A549 (cell line): Measurements from ENCODE around the gene BRPF1. TPM values are rescaled to one million over a fixed set of nuclear protein-coding genes. Genes with fewer than 3 reads are reported as not detected.
A peak's percentile ranks its signal among the peaks of the same experiment; 100 is the strongest.
"Not testable (repeated sequence)": the region's sequence is repeated elsewhere in the genome, so short reads cannot be mapped to it uniquely, and the experiment has no call there.

Source experiments
- ATAC-seq, 2 experiments: fragments of 200-7000 bp in 1 of 2; fragments of >200 bp in 1 of 2; cut with Nextera tagmentation in 1 of 2; cut with Tn5 transposase in 1 of 2; 3 replicates each; pipeline versions ENCODE4 v1.8.0 to v1.9.1; 2018 to 2020; ENCODE audit warnings: mild to moderate bottlenecking in 1 of 2, moderate library complexity in 1 of 2
- CTCF ChIA-PET: fragments of 300-600 bp; sonication (Branson Sonifier 250); formaldehyde crosslinking; extraction: SDS; loops from one replicate; lab custom pipeline; 2021; ENCODE audit warnings: antibody characterized with exemption, inconsistent platforms; lab: Yijun Ruan, JAX
- POLR2A ChIA-PET: fragments of 350-600 bp; formaldehyde crosslinking; extraction: SDS; loops from one replicate; lab custom pipeline; 2021; ENCODE audit warnings: antibody characterized with exemption, inconsistent platforms; lab: Yijun Ruan, JAX
- DNase-seq, 2 experiments: peaks; one replicate each; pipeline versions ENCODE4 v3.0.0 to v3.0.0-alpha.2; 2011 to 2016; ENCODE audit warnings: low read depth in 1 of 2, low spot score in 1 of 2
- FAIRE-seq: peaks from 2 replicates; lab custom pipeline; 2011; peaks lifted over from hg19 to GRCh38; lab: Jason Lieb, UNC
- H3K27ac ChIP-seq, 2 experiments: fragments of >200 bp; sonication (Bioruptor Twin); formaldehyde crosslinking; 3 replicates each; pipeline ENCODE4 v1.5.1; 2016 to 2017
- H3K4me1 ChIP-seq: fragments of >200 bp; sonication (Bioruptor Twin); formaldehyde crosslinking; 3 replicates; pipeline ENCODE4 v1.6.1; 2016
- H3K4me2 ChIP-seq: fragments of >200 bp; sonication (Bioruptor Twin); formaldehyde crosslinking; 3 replicates; pipeline ENCODE4 v1.6.1; 2016
- H3K4me3 ChIP-seq: fragments of >200 bp; sonication (Bioruptor Twin); formaldehyde crosslinking; 3 replicates; pipeline ENCODE4 v1.5.1; 2016
- H3K9me3 ChIP-seq: fragments of >200 bp; sonication (Bioruptor Twin); formaldehyde crosslinking; 3 replicates; pipeline ENCODE4 v1.6.1; 2016
- CBX8 ChIP-seq: fragments of 200-600 bp; sonication (generic); IDR thresholded peaks from 2 replicates; pipeline ENCODE4 v1.6.1; 2016
- CEBPB ChIP-seq, 2 experiments: fragments of >200 bp in 1 of 2; sonication (Bioruptor Twin) in 1 of 2; formaldehyde crosslinking in 1 of 2; IDR thresholded peaks; 2 replicates each; pipeline ENCODE4 v1.6.1; 2012 to 2016
- CHD4 ChIP-seq: fragments of 200-600 bp; sonication (generic); IDR thresholded peaks from 2 replicates; pipeline ENCODE4 v1.6.1; 2016; ENCODE audit warnings: antibody characterized with exemption, mild to moderate bottlenecking, borderline replicate concordance
- CTCF ChIP-seq: fragments of >200 bp; sonication (Bioruptor Twin); formaldehyde crosslinking; IDR thresholded peaks from 3 replicates; pipeline ENCODE4 v1.5.1; 2016
- EHF ChIP-seq: fragments of 250-450 bp; sonication (Bioruptor Pico); IDR thresholded peaks from 2 replicates; pipeline ENCODE4 v1.5.0; 2020; ENCODE audit warnings: mild to moderate bottlenecking
- FOSL2 ChIP-seq, 2 experiments: fragments of 450-650 bp in 1 of 2; fragments of >200 bp in 1 of 2; sonication (Bioruptor Twin) in 1 of 2; formaldehyde crosslinking; IDR thresholded peaks; 2 replicates each; pipeline versions ENCODE4 v1.5.0 to v1.6.1; 2016 to 2020; ENCODE audit warnings: mild to moderate bottlenecking in 1 of 2, moderate library complexity in 1 of 2
- HDAC2 ChIP-seq: fragments of 200-600 bp; sonication (generic); IDR thresholded peaks from 2 replicates; pipeline ENCODE4 v1.6.1; 2016
- KDM1A ChIP-seq: fragments of 200-600 bp; sonication (generic); IDR thresholded peaks from 2 replicates; pipeline ENCODE4 v1.6.1; 2016; ENCODE audit warnings: low read depth, mild to moderate bottlenecking
- KDM5A ChIP-seq: fragments of 200-600 bp; sonication (generic); IDR thresholded peaks from 2 replicates; pipeline ENCODE4 v1.6.1; 2016; ENCODE audit warnings: antibody characterized with exemption, mild to moderate bottlenecking
- MAFK ChIP-seq: fragments of 450-650 bp; IDR thresholded peaks from 2 replicates; pipeline ENCODE4 v1.6.1; 2014; ENCODE audit not compliant: partially characterized antibody
- MAZ ChIP-seq: fragments of 150-350 bp; IDR thresholded peaks from 2 replicates; pipeline ENCODE4 v1.6.1; 2014; ENCODE audit warnings: antibody characterized with exemption, low read depth, low read length, borderline replicate concordance
- MYC ChIP-seq: IDR thresholded peaks from 2 replicates; pipeline ENCODE4 v1.6.1; 2012; ENCODE audit warnings: mild to moderate bottlenecking, inconsistent platforms, low read length, improper control_type of control experiment, borderline replicate concordance
- PHF8 ChIP-seq: fragments of 200-600 bp; sonication (generic); IDR thresholded peaks from 2 replicates; pipeline ENCODE4 v1.6.1; 2016; ENCODE audit warnings: low read depth, mild to moderate bottlenecking, antibody characterized with exemption, moderate library complexity, borderline replicate concordance
- POLR2AphosphoS2 ChIP-seq: conservative IDR thresholded peaks from 2 replicates; pipeline ENCODE4 v1.6.1; 2012; ENCODE audit warnings: low read length, improper control_type of control experiment, inconsistent platforms
- RAD21 ChIP-seq, 2 experiments: fragments of >200 bp in 1 of 2; sonication (Bioruptor Twin) in 1 of 2; formaldehyde crosslinking in 1 of 2; IDR thresholded peaks in 1 of 2; conservative IDR thresholded peaks in 1 of 2; 2 replicates in 1 of 2; 3 replicates in 1 of 2; pipeline ENCODE4 v1.6.1; 2012 to 2018; ENCODE audit warnings: inconsistent platforms in 1 of 2
- TFCP2L1 ChIP-seq: fragments of 250-450 bp; sonication (Bioruptor Pico); IDR thresholded peaks from 2 replicates; pipeline ENCODE4 v1.5.0; 2021; ENCODE audit warnings: mild to moderate bottlenecking
- ZC3H11A ChIP-seq: fragments of 450-650 bp; IDR thresholded peaks from 2 replicates; pipeline ENCODE4 v1.6.1; 2014; ENCODE audit warnings: antibody characterized with exemption, mild to moderate bottlenecking
- ZFP36 ChIP-seq: fragments of 450-650 bp; IDR thresholded peaks from 2 replicates; pipeline ENCODE4 v1.6.1; 2014; ENCODE audit warnings: borderline replicate concordance; ENCODE audit not compliant: partially characterized antibody
- ZSCAN20 ChIP-seq: fragments of 250-450 bp; sonication (Bioruptor Pico); IDR thresholded peaks from 2 replicates; pipeline ENCODE4 v1.8.0; 2022; ENCODE audit warnings: mild to moderate bottlenecking, moderate library complexity
- WGBS: methylation state at CpG from one replicate; pipeline ENCODE4 v1.1.6; 2017; ENCODE audit errors: missing lambda C conversion rate; 5-methylcytosine and 5-hydroxymethylcytosine counted together
- polyA plus RNA-seq, 4 experiments: library from polyadenylated mRNA; depleted of rRNA in 3 of 4; stranded (reverse); fragments of >200 nt; fragmentation: RNase III in 1 of 4; extraction: RNeasy Plus Mini Kit Qiagen cat#74134 plus additional on column Dnase treatment in 1 of 4; gene quantifications; 2 replicates in 3 of 4; 3 replicates in 1 of 4; pipeline ENCODE4 v1.2.3, GENCODE V29; 2011 to 2017
- TF ChIP-seq, protein P1 (sequence below): fragments of 250-450 bp; sonication (Bioruptor Pico); IDR thresholded peaks from 2 replicates; pipeline ENCODE4 v1.5.0; 2020; ENCODE audit warnings: low read depth, mild to moderate bottlenecking, moderate library complexity
- TF ChIP-seq, protein P2 (sequence below): fragments of >200 bp; sonication (Bioruptor Twin); formaldehyde crosslinking; IDR thresholded peaks from 3 replicates; pipeline ENCODE4 v1.6.1; 2016
- TF ChIP-seq, protein P3 (sequence below): fragments of 450-650 bp; IDR thresholded peaks from 2 replicates; pipeline ENCODE4 v1.6.1; 2014; ENCODE audit warnings: antibody characterized with exemption
- TF ChIP-seq, protein P4 (sequence below): fragments of 250-450 bp; sonication (Bioruptor Pico); IDR thresholded peaks from 2 replicates; pipeline ENCODE4 v1.5.0; 2021; ENCODE audit warnings: mild to moderate bottlenecking, moderate library complexity, borderline replicate concordance

BRPF1 gene
- polyA plus RNA-seq, 2 of the 4 experiments (the other 2 are of a cell fraction) = 8.6 to 12.4 TPM

GRCh38 chr3:9770276-9770812 lies 38.8 kb downstream of the BRPF1 start:
- ATAC-seq = peak in 1 of 2 experiments; percentile 4; a peak in 3 of 6 replicates

DNA sequence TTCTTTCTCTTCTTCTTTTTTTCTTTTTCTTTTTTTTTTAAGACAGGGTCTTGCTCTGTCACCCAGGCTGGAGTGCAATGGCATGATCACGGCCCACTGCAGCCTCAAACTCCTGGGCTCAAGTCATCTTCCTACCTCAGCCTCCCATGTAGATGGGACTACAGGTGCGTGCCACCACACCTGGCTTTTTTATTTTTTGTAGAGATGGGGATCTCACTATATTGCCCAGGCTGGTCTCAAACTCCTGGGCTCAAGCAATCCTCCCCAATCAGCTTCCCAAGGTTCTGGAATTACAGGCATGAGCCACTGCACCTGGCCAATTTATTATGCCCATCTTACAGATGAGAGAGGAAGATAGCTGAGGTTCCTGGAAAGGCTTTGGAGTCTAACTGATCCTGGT lies 39.5 kb downstream of the BRPF1 start:
- not testable (repeated sequence) for FAIRE-seq

More at GRCh38 chr3:9770276-9770812, 38.8 kb downstream of the BRPF1 start:
- peak in 1 of 2 experiments; percentile 43 for DNase-seq
- TF ChIP-seq ZFP36 = no peak
- TF ChIP-seq MAFK = no peak
- TF ChIP-seq, protein P1, sequence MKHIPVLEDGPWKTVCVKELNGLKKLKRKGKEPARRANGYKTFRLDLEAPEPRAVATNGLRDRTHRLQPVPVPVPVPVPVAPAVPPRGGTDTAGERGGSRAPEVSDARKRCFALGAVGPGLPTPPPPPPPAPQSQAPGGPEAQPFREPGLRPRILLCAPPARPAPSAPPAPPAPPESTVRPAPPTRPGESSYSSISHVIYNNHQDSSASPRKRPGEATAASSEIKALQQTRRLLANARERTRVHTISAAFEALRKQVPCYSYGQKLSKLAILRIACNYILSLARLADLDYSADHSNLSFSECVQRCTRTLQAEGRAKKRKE (CRISPR knock-in tag) = no peak
- TF ChIP-seq MYC = no peak
- TF ChIP-seq RAD21 (conservative IDR thresholded peaks at IDR 0.05 in 1 of 2, IDR thresholded peaks at IDR 0.05 in 1 of 2) = no peak
- TF ChIP-seq, protein P2, sequence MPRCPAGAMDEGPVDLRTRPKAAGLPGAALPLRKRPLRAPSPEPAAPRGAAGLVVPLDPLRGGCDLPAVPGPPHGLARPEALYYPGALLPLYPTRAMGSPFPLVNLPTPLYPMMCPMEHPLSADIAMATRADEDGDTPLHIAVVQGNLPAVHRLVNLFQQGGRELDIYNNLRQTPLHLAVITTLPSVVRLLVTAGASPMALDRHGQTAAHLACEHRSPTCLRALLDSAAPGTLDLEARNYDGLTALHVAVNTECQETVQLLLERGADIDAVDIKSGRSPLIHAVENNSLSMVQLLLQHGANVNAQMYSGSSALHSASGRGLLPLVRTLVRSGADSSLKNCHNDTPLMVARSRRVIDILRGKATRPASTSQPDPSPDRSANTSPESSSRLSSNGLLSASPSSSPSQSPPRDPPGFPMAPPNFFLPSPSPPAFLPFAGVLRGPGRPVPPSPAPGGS = no peak
- no peak for TF ChIP-seq CBX8
- TF ChIP-seq, protein P3, sequence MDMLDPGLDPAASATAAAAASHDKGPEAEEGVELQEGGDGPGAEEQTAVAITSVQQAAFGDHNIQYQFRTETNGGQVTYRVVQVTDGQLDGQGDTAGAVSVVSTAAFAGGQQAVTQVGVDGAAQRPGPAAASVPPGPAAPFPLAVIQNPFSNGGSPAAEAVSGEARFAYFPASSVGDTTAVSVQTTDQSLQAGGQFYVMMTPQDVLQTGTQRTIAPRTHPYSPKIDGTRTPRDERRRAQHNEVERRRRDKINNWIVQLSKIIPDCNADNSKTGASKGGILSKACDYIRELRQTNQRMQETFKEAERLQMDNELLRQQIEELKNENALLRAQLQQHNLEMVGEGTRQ = peak; percentile 75
- TF ChIP-seq PHF8 = no peak
- TF ChIP-seq FOSL2 (IDR thresholded peaks at IDR 0.05) = no peak
- no peak for TF ChIP-seq FOSL2 (CRISPR knock-in tag; IDR thresholded peaks at IDR 0.05)
- TF ChIP-seq KDM1A = peak; percentile 94
- TF ChIP-seq CHD4 = peak; percentile 86
- TF ChIP-seq CTCF = no peak
- 0 out of 2 replicates have a peak, but pooled peaks have one; percentile 69 for TF ChIP-seq HDAC2
- no peak for TF ChIP-seq MAZ
- no peak for TF ChIP-seq ZSCAN20 (CRISPR knock-in tag)
- no peak for TF ChIP-seq KDM5A
- TF ChIP-seq, protein P4, sequence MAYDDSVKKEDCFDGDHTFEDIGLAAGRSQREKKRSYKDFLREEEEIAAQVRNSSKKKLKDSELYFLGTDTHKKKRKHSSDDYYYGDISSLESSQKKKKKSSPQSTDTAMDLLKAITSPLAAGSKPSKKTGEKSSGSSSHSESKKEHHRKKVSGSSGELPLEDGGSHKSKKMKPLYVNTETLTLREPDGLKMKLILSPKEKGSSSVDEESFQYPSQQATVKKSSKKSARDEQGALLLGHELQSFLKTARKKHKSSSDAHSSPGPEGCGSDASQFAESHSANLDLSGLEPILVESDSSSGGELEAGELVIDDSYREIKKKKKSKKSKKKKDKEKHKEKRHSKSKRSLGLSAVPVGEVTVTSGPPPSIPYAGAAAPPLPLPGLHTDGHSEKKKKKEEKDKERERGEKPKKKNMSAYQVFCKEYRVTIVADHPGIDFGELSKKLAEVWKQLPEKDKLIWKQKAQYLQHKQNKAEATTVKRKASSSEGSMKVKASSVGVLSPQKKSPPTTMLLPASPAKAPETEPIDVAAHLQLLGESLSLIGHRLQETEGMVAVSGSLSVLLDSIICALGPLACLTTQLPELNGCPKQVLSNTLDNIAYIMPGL (CRISPR knock-in tag) = no peak
- no peak for TF ChIP-seq TFCP2L1 (CRISPR knock-in tag)
- TF ChIP-seq POLR2AphosphoS2 = no peak
- no peak for TF ChIP-seq ZC3H11A
- no peak for TF ChIP-seq EHF (CRISPR knock-in tag)
- no peak for TF ChIP-seq CEBPB (IDR thresholded peaks at IDR 0.05)
- TF ChIP-seq, all 56 proteins: peak for 4
- Histone ChIP-seq H3K4me2 (peak overlapping the region; percentile 98), H3K27ac (peak overlapping the region; percentile 92 to 95), H3K4me3 (peak overlapping the region; percentile 74), H3K9me3 (no peaks in the 10 kb centered on the region), H3K4me1 (peaks cover 27% of the 10 kb centered on the region)
- ChIA-PET POLR2A (interaction anchor here (0.9 to 1.3 kb wide), 2 partner anchors 21 to 22 kb away, joined by 3 to 10 read pairs; partner anchors contain the start of genes ARPC4, OGG1 and TADA3), CTCF (interaction anchor here (0.7 to 2.7 kb wide), 4 partner anchors 20 to 75 kb away, joined by 3 to 20 read pairs (median 3); partner anchors contain the start of gene OGG1)
- 39% methylated on average over 15 of the region's 15 CpGs for WGBS
- FAIRE-seq = no peak

More for the DNA sequence above, 39.5 kb downstream of the BRPF1 start:
- H3K9me3 ChIP-seq, POLR2A ChIA-PET, DNase-seq, H3K4me3 ChIP-seq, H3K27ac ChIP-seq, ATAC-seq: not testable (repeated sequence)
- H3K4me2 ChIP-seq = peak overlapping the region; percentile 98; the same call in 2 of the 3 replicates
- CTCF ChIA-PET = interaction anchor here (0.6 to 1.8 kb wide), 5 partner anchors 20 to 421 kb away, joined by 3 to 5 read pairs (median 3); partner anchors contain the start of gene OGG1
- WGBS = 98% methylated on average over 2 of the region's 2 CpGs
- H3K4me1 ChIP-seq = peaks cover 27% of the 10 kb centered on the region
